ENCODE measurements around the gene NEK4.

GRCh38 chr3:52788890-52789745 lies 18.4 kb upstream of the NEK4 start:
- no peak for TF ChIP-seq CTCF (IDR thresholded peaks at IDR 0.05 in 8 of 11, conservative IDR thresholded peaks at IDR 0.05 in 3 of 11)
- no peak for TF ChIP-seq POLR2AphosphoS5 (IDR thresholded peaks at IDR 0.05)
